ENCODE results near the gene RPUSD1.

The RPUSD1 gene

DNA sequence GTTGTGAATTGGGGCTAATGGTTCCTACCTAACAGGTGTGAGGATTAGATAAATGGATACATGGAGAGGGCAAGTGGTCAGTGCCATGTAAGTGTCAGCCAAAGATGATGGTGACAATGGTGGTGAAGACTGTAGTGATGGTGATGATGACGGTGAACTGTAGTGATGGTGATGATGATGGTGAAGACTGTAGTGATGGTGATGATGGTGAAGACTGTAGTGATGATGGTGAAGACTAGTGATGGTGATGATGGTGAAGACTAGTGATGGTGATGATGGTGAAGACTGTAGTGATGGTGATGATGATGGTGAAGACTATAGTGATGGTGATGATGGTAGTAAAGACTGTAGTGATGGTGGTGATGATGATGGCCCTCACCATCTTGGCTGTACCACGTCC, 30.4 kb upstream of the RPUSD1 start:
- no peak for DNase-seq (ENCODE audit: low read depth)
- TF ChIP-seq, protein P1, sequence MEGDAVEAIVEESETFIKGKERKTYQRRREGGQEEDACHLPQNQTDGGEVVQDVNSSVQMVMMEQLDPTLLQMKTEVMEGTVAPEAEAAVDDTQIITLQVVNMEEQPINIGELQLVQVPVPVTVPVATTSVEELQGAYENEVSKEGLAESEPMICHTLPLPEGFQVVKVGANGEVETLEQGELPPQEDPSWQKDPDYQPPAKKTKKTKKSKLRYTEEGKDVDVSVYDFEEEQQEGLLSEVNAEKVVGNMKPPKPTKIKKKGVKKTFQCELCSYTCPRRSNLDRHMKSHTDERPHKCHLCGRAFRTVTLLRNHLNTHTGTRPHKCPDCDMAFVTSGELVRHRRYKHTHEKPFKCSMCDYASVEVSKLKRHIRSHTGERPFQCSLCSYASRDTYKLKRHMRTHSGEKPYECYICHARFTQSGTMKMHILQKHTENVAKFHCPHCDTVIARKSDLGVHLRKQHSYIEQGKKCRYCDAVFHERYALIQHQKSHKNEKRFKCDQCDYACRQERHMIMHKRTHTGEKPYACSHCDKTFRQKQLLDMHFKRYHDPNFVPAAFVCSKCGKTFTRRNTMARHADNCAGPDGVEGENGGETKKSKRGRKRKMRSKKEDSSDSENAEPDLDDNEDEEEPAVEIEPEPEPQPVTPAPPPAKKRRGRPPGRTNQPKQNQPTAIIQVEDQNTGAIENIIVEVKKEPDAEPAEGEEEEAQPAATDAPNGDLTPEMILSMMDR (IDR thresholded peaks at IDR 0.05; ENCODE audit: control insufficient read depth, extremely low read depth, insufficient read depth): no peak
- H3K4me3 ChIP-seq (ENCODE audit: low read depth, low read length): no peak overlapping the region

DNA sequence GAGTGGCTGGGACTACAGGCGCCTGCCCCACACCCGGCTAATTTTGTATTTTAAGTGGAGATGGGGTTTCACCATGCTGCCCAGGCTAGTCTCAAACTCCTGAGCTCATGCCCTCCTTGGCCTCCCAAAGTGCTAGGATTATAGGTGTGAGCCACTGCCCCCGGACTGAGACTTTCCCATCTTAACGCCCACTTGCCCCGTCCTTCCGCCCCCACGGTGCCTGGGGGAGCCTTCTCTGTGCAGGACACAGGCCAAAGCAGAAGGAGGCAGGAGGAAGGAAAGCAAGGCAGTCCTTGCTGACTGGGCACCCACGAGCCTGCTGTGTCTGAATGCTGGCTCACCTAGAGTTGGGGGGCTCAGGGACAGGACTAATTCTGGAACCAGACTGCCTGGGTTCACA, 30.0 kb upstream of the RPUSD1 start:
- TF ChIP-seq, protein P1 (IDR thresholded peaks at IDR 0.05; ENCODE audit: control insufficient read depth, extremely low read depth, insufficient read depth): no peak
- no peak for DNase-seq (ENCODE audit: low read depth)
- H3K4me3 ChIP-seq (ENCODE audit: low read depth, low read length): no peak overlapping the region

DNA sequence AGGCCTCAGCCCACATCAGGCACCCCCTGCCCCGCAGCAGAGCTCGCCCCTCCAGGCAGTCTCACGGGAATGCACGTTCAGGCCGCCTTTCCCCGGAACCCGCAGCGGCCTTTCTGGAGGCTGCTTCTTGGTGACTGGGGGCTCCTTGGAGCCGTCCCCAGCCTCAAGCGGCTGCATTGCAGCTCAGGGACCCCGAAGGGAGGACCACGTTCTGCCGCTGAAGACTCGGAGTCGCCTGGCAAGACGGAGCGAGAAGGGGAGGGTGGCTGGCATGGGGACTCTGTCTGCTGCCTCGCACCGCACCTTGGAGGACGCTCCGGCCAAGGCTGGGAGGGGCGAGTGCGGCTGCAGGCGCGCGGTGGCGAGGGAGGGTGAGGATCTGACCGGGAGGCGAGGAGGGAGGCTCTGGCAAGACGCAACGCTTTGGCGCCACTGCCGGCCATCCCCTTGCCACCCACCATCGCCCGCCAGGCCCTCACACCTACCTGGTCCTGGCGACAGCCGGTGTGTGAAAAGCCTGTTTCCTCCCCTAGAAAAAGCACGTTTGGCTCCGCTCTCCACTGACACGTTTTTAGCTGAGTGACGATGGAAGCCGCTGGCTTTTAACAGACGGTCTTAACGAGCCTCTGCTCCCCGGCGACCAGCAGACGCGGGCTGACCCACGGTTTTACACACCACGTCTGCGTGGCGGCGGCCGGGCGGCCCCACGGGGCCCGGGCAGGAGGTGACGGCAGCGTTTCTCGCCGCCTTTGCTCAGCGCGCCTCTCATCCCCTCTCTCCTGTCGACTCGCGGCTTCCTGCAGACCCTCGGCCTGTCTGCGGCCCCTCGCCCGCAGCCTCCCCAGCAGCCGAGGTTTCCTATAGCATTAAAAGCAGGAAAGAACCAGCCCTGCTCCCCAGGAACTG, 29.1 kb upstream of the RPUSD1 start:
- no peak for DNase-seq (ENCODE audit: low read depth)
- H3K4me3 ChIP-seq (ENCODE audit: low read depth, low read length): no peak overlapping the region
- TF ChIP-seq, protein P1 (IDR thresholded peaks at IDR 0.05; ENCODE audit: control insufficient read depth, extremely low read depth, insufficient read depth): no peak

DNA sequence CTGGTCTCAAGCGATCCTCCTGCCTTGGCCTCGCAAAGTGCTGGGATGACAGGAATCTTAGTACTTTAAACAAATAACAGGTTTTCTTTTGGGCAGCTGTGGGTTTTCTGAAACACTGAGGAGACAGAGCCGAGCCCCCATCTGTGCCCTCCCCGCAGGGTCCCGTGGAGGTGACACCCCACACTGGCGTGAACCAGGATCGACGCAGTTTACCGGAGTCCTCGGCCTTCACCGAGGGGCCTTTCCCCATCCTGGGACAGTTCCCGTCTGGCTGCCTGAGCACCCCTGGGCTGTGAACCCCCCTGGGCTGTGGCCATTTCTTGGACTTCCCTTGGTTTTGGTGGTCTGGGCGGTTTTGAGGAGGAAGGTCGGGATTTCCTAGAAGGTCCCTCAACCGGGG, 27.7 kb upstream of the RPUSD1 start:
- TF ChIP-seq, protein P1 (IDR thresholded peaks at IDR 0.05; ENCODE audit: control insufficient read depth, extremely low read depth, insufficient read depth): no peak
- no peak for DNase-seq (ENCODE audit: low read depth)
- H3K4me3 ChIP-seq (ENCODE audit: low read depth, low read length): no peak overlapping the region

DNA sequence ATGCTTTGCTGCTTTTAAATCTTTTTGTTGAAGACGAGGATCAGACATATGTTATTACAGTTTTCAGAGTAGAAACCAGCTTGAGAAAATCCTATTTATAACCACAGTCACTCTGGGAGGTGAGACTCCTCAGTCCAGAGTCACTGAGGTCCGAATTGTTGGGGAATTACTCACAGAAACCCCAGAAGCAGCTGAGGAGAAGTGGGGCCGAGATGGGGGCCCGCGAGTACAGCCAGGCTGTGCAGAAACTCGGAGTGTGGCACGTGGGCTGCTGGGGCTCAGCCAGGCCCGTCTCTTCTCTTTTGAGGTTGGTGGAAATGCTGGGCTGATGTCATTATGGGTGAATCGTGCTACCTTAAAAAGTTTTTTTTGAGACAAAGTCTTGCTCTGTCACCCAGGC, 26.8 kb upstream of the RPUSD1 start:
- H3K4me3 ChIP-seq (ENCODE audit: low read depth, low read length): no peak overlapping the region
- DNase-seq (ENCODE audit: low read depth): no peak
- TF ChIP-seq, protein P1 (IDR thresholded peaks at IDR 0.05; ENCODE audit: control insufficient read depth, extremely low read depth, insufficient read depth): no peak

DNA sequence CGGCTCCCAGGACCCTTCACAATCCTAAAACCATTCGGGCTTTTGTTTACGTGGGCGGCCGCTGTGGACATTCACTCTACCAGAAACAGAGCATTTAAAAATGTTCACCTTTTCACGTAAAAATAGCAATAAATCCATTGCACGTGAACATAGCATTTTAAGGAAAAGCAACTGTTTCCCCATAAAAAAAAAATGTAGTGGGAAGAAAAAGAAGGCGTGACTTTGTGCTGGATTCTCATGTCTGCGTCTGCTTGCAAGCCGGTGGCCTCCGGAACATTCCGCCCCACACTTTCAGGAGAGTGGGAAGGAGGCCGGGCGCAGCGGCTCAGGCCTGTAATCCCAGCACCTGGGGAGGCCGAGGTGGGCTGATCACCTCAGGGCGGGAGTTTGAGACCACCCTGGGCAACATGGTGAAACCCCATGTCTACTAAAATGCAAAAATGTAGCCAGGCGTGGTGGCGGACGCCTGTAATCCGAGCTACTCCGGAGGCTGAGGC, 25.8 kb upstream of the RPUSD1 start:
- DNase-seq (ENCODE audit: low read depth): no peak
- no peak overlapping the region for H3K4me3 ChIP-seq (ENCODE audit: low read depth, low read length)
- TF ChIP-seq, protein P1 (IDR thresholded peaks at IDR 0.05; ENCODE audit: control insufficient read depth, extremely low read depth, insufficient read depth): no peak
